22Rv1 (cell line): Measurements from ENCODE around the gene JPT2.

Source experiments
- H3K27ac ChIP-seq: fragments of 450-650 bp; 2 replicates; pipeline ENCODE4 v1.5.1; 2017
- ZFX ChIP-seq: fragments of 450-650 bp; IDR thresholded peaks from 2 replicates; pipeline ENCODE4 v1.6.1; 2017; ENCODE audit warnings: antibody characterized with exemption, borderline replicate concordance
- TF ChIP-seq, protein P1 (sequence below): fragments of 450-650 bp; IDR thresholded peaks from 2 replicates; pipeline ENCODE4 v1.5.1; 2017; ENCODE audit warnings: mild to moderate bottlenecking

JPT2 gene

DNA sequence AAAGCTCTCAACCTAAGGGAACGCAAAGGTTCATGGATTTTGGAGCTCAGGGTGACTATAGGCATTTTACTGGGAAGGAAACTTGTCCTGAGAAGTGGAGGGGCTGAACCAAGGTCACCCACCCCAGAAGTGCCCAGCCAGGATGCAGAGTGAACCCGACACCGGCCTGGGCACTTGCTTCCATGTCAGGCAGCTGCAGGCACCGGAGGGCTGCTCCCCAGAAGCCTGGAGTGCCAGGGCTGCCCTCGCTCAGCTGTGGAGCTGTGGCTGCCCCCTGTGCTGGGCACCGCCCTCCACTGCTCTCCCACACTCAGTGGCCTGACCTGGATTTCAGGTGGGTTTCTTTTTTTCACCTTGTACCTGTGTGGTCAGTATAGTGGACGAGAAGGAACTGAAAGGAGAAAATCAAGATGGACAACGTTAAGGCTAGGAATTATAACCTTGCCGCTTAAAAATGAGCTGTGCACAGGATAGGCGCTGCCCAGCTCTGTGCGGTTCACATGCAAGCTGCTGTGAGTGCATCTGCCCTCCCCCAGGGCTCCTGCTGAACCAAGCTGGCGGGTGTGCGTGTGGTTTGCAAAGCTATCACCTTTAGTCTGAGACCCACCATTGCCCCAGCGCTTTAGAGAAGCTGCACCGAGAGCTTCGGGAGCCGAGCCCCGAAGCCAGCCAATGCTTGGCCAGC, 30.1 kb downstream of the JPT2 start:
- H3K27ac ChIP-seq = no peak overlapping the region
- TF ChIP-seq ZFX = no peak
- TF ChIP-seq, protein P1, sequence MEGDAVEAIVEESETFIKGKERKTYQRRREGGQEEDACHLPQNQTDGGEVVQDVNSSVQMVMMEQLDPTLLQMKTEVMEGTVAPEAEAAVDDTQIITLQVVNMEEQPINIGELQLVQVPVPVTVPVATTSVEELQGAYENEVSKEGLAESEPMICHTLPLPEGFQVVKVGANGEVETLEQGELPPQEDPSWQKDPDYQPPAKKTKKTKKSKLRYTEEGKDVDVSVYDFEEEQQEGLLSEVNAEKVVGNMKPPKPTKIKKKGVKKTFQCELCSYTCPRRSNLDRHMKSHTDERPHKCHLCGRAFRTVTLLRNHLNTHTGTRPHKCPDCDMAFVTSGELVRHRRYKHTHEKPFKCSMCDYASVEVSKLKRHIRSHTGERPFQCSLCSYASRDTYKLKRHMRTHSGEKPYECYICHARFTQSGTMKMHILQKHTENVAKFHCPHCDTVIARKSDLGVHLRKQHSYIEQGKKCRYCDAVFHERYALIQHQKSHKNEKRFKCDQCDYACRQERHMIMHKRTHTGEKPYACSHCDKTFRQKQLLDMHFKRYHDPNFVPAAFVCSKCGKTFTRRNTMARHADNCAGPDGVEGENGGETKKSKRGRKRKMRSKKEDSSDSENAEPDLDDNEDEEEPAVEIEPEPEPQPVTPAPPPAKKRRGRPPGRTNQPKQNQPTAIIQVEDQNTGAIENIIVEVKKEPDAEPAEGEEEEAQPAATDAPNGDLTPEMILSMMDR = no peak

DNA sequence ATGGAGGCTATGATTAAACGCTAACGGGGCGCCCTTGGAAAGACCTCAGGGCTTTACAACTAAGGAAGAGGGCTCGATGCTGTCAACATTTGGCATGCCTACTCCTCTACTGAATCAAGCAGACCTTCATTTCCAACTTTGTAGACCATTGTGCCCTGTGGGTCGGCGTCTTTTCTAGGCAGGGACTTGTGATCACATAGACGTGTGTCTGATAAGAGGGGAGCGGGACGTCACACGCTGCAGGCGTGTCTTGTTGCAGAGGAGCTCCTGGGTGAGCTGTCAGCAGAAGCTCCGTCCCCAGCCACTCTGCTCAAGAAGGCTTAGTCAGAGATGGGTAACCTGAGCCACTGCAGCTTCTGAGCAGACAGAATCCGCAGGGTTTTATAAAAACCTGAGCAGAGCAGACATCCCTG, 30.7 kb downstream of the JPT2 start:
- H3K27ac ChIP-seq = no peak overlapping the region
- TF ChIP-seq, protein P1 = no peak
- TF ChIP-seq ZFX = no peak

DNA sequence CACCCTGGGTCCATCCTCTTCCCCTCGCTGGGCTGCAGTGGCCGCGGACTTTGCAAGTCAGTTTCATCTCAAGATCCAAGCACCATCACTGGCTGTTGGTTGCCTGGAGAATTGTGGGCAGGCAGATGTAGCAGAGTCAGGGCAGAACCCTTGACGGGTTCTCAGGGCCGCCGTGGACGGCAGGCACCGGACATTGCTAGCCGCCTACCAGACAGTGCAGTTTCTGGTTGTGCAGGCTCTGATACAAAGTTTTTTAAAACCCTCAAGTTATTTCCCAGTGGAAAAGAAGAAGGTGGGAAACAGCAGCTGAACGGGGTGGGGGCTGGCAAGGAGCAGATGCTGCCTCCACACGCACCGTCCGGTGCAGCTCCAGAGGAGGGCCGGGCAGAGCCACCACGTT, 31.3 kb downstream of the JPT2 start:
- TF ChIP-seq, protein P1 = no peak
- TF ChIP-seq ZFX = no peak
- no peak overlapping the region for H3K27ac ChIP-seq

DNA sequence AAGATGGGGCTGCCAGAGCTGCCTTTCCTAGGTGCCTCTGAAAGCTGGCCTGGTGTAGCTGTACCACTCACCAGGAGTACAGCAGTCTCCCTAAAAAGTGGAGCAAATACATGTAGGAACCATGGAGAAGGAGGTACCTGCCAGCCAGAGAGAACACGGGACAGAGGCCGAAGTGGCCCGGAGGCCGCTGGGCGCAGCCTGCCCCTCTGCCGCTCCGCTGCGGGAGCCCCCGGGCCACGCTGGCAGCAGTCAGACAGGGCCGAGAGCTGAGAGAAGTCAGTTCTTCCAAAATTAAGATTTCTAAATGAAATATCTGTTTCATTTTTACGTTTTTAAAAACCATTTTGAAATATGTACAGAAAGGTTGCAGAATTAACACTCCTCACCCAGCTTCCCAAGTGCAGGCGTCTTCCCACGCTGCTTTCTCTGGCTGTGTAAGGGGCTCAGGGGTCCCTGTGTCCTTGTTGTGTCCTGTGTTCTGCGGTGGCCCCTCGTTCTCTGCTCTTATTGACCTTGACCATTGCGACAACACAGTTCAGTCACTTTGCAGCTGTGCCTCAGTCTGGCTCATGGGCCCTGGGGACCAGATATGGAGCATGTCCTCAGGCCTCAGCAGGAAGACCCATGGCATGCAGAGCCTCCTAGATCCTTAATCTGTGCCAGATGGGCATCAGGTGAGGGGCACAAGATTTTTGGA, 32.9 kb downstream of the JPT2 start:
- H3K27ac ChIP-seq = no peak overlapping the region
- TF ChIP-seq, protein P1 = no peak
- no peak for TF ChIP-seq ZFX

DNA sequence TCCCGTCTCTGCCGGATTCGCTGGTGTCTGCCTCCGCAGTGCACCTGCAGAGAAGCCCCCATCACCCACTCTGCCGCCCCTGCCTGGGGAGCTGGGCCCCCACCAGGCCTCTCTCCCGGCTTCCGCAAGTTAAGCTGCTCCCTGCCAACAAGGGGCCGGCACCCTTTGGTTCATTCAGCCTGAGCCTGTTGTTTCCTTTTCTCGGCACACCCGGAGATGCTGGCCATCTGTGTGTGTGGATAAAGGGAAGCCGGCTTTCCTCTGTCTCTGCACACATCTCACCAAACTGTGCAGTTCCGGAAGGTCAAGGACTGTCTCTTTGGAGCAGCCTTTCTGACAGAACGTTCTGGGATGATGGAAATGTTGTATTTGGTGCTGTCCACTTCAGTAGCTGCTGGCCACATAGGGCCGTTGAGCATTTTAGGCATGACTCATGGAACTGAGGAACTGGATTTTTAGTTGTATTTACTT, 34.7 kb downstream of the JPT2 start:
- no peak overlapping the region for H3K27ac ChIP-seq
- TF ChIP-seq, protein P1 = no peak
- no peak for TF ChIP-seq ZFX

DNA sequence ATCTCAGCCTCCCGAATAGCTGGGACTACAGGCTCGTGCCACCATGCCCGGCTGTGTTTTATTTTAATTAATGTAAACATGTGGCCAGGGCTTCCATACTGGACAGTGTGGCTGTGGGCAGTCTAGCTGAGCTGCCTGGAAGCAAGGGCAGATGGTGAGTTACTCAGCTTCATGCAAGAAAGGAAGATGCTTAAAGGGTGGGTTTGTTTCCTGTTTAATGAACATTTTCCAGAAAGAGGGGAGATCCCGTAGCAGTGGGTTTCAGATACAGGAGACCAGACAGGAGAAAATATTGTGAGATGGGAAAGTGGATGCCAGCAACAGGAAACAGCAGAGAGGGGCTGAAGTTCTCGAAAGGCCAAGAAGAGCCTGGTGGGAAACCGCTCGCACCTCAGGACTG, 35.3 kb downstream of the JPT2 start:
- TF ChIP-seq, protein P1 = no peak
- no peak for TF ChIP-seq ZFX
- no peak overlapping the region for H3K27ac ChIP-seq

DNA sequence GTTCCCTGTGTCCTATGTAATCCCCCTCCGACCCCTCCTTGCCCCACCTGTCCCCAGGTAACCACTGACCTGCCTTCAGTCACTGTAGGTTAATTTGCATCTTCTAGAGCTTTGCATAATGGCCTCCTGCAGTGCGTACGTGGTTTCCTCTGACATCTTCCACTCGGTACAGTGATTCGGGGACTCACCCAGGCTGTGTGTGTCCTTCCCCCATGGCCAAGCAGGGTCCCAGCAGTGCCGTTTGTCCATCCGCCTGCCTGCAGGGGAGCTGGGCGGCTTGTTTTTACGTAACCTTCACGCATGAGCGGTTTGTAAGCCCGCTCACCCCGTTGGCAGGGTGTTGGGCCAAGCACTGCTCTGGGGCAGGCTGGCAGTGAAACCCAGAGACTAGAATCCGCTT, 35.9 kb downstream of the JPT2 start:
- TF ChIP-seq, protein P1 = no peak
- TF ChIP-seq ZFX = no peak
- no peak overlapping the region for H3K27ac ChIP-seq
